Lower leg skin (tissue), 3 donors: Measurements from ENCODE around the gene GAS7.

Experiments used
- CTCF ChIP-seq, 3 donors: fragments of 450-650 bp; IDR thresholded peaks; one replicate each; pipeline ENCODE4 v1.5.1; 2016; ENCODE audit warnings: antibody characterized with exemption in 3 of 3, mild to moderate bottlenecking in 3 of 3, moderate library complexity in 2 of 3
- POLR2A ChIP-seq, 2 donors: fragments of 450-650 bp; IDR thresholded peaks; one replicate each; pipeline ENCODE4 v1.6.1; 2016 to 2017; ENCODE audit warnings: antibody characterized with exemption in 2 of 2, mild to moderate bottlenecking in 1 of 2, moderate library complexity in 1 of 2

GRCh38 chr17:10111907-10112452 is 86.4 kb downstream of the GAS7 start:
- TF ChIP-seq CTCF (IDR thresholded peaks at IDR 0.05) (no peak), POLR2A (IDR thresholded peaks at IDR 0.05) (no peak)
